Heart right ventricle (tissue), 16 donors: Measurements from ENCODE around the gene CRYBG1. TPM values are rescaled to one million over a fixed set of nuclear protein-coding genes. Genes with fewer than 3 reads are reported as not detected.

Source experiments
- ATAC-seq, 8 donors: fragments of 200-7000 bp; cut with Tn5 transposase; one replicate each; pipeline ENCODE4 v1.9.1; 2020; ENCODE audit warnings: mild to moderate bottlenecking in 8 of 8, moderate library complexity in 8 of 8, moderate number of reproducible peaks in 1 of 8
- DNase-seq, 2 donors: peaks; one replicate each; pipeline ENCODE4 v3.0.0-alpha.2; 2020
- H3K27ac ChIP-seq, 10 donors: fragments of 200-600 bp; sonication (generic) in 2 of 10; one replicate each; pipeline versions ENCODE4 v1.5.0 to v1.8.0; 2020 to 2022; ENCODE audit warnings: mild to moderate bottlenecking in 3 of 10
- H3K27me3 ChIP-seq, 7 donors: fragments of 200-600 bp; one replicate each; pipeline ENCODE4 v1.8.0; 2021 to 2022; ENCODE audit warnings: mild to moderate bottlenecking in 2 of 7
- H3K36me3 ChIP-seq, 9 donors: fragments of 200-600 bp; sonication (generic) in 1 of 9; one replicate each; pipeline versions ENCODE4 v1.5.0 to v1.8.0; 2020 to 2022; ENCODE audit warnings: mild to moderate bottlenecking in 2 of 9
- H3K4me1 ChIP-seq, 9 donors: fragments of 200-600 bp; sonication (generic) in 1 of 9; one replicate each; pipeline versions ENCODE4 v1.5.0 to v1.8.0; 2020 to 2022; ENCODE audit warnings: mild to moderate bottlenecking in 4 of 9
- H3K4me3 ChIP-seq, 10 donors: fragments of 200-600 bp; sonication (generic) in 2 of 10; one replicate each; pipeline versions ENCODE4 v1.5.0 to v1.8.0; 2020 to 2022; ENCODE audit warnings: mild to moderate bottlenecking in 7 of 10, moderate library complexity in 2 of 10
- H3K9me3 ChIP-seq, 11 donors: fragments of 200-600 bp in 10 of 11; sonication (generic) in 2 of 11; one replicate each; pipeline versions ENCODE4 v1.5.0 to v1.8.0; 2013 to 2022; ENCODE audit warnings: mild to moderate bottlenecking in 2 of 11, control low read depth in 1 of 11, moderate library complexity in 1 of 11
- CTCF ChIP-seq, 9 donors: fragments of 200-600 bp; sonication (generic) in 2 of 9; IDR thresholded peaks; one replicate each; pipeline versions ENCODE4 v1.5.0 to v1.8.0; 2021 to 2022; ENCODE audit warnings: antibody characterized with exemption in 9 of 9, mild to moderate bottlenecking in 5 of 9, moderate library complexity in 1 of 9
- WGBS, 2 donors: extraction: QIAGEN DNeasy Blood & Tissue Kit; methylation state at CpG; one replicate each; pipeline ENCODE4 v1.1.7; 2013; ENCODE audit warnings: inconsistent platforms in 1 of 2; 5-methylcytosine and 5-hydroxymethylcytosine counted together
- intact Hi-C, 10 donors: fragments of 100-400 bp; cut with DNase I; formaldehyde crosslinking; loops; one replicate each; pipeline versions ENCODE4 v1.11.1 to v1.14.2; 2022
- polyA plus RNA-seq, 2 donors: library from polyadenylated mRNA; stranded (reverse); fragments of 200-250 nt; gene quantifications; one replicate each; pipeline ENCODE4 v1.2.3, GENCODE V29; 2013
- total RNA-seq, 10 donors: library from RNA; stranded (reverse); fragmentation: NEBNext Ultra II Directional in 3 of 10; extraction: Animal tissue kit (Norgen Biotek cat#: 25700) in 3 of 10; gene quantifications; one replicate each; pipeline versions ENCODE4 v1.2.1 to v1.2.4, GENCODE V29; 2021 to 2023
- donor health status: Arrhythmogenic right ventricular cardiomyopathy.
- donor health status: ischemic (EF 13 %, LVEDD 7.1; RV severe dilation, severe dysfunction).
- donor health status: healthy with polysubstance abuse.
- donor health status: DM: no; HTN: yes; CAD: no.
- donor health status: DM: no; HTN: no; CAD: no.
- donor health status: ischemic (EF 25% LVEDD 6.9; RV normal size, moderate dysfunction).
- donor health status: ischemic (EF 25% LVEDD 5.7; RV mildly dilated, moderate dysfunction).
- donor health status: healthy.
- donor health status: DM: yes; HTN: yes; CAD: no.
- donor health status: Ischemic cardiomyopathy.
- donor health status: ischemic (EF 35%, LVEDD 5.7; RV mildly dilated, moderate dysfunction).
- donor health status: nonischemic (EF 11% LVEDD 7.7; RV severe dilation, severe dysfunction).
- donor health status: DM: yes; HTN: yes; CAD: no.
- donor health status: PGD.
- donor health status: ischemic (EF 29% LVEDD 5.4; RV normal size, mild dysfunction).
- donor health status: nonischemic (EF 23%, LVEDD 6.1; RV moderate dilation, normal function).

The CRYBG1 gene
- total and polyA plus RNA-seq, 12 donors: 0.64 to 9.4 (median 1.5) TPM

GRCh38 chr6:106522562-106523250 is 162.2 kb downstream of the CRYBG1 start:
- Histone ChIP-seq H3K9me3 (no peaks in the 10 kb centered on the region), H3K4me1 (peaks cover 0 to 83% (median 0%) of the 10 kb centered on the region in 9 donors), H3K27ac (peak overlapping the region in 1 of 10 donors; percentile 86), H3K4me3 (peak overlapping the region in 1 of 10 donors; percentile 46), H3K36me3 (peaks cover 0 to 9% (median 0%) of the 10 kb centered on the region in 9 donors), H3K27me3 (no peaks in the 10 kb centered on the region)
- TF ChIP-seq CTCF (IDR thresholded peaks at IDR 0.05): no peak
- WGBS, 2 donors: 85 to 90% methylated on average over 6 of the region's 6 CpGs
- intact Hi-C loops: no loop called here
- DNase-seq: no peak
- ATAC-seq: no peak

GRCh38 chr6:106525107-106525881 is 164.8 kb downstream of the CRYBG1 start:
- intact Hi-C loops: no loop called here
- no peak for TF ChIP-seq CTCF (IDR thresholded peaks at IDR 0.05)
- H3K36me3 ChIP-seq: peaks cover 0 to 35% (median 0%) of the 10 kb centered on the region in 9 donors
- H3K4me3 ChIP-seq: peak overlapping the region in 6 of 10 donors; percentile 20 to 44 (median 33)
- peak overlapping the region in 4 of 10 donors; percentile 25 to 60 (median 39) for H3K27ac ChIP-seq
- peaks cover 0 to 65% (median 0%) of the 10 kb centered on the region in 9 donors for H3K4me1 ChIP-seq
- DNase-seq (no peak), ATAC-seq (peak in 2 of 8 donors; percentile 35 to 58)
- no peaks in the 10 kb centered on the region for H3K27me3 ChIP-seq
- no peaks in the 10 kb centered on the region for H3K9me3 ChIP-seq
- WGBS, 2 donors: 34 to 39% methylated on average over 7 of the region's 7 CpGs

- TF ChIP-seq CTCF (IDR thresholded peaks at IDR 0.05): no peak
- ATAC-seq (no peak), DNase-seq (no peak)
- Histone ChIP-seq H3K9me3 (no peaks in the 10 kb centered on the region), H3K36me3 (peaks cover 0 to 40% (median 0%) of the 10 kb centered on the region in 9 donors), H3K4me1 (peaks cover 0 to 60% (median 0%) of the 10 kb centered on the region in 9 donors), H3K27ac (no peak overlapping the region), H3K27me3 (no peaks in the 10 kb centered on the region), H3K4me3 (no peak overlapping the region)
- WGBS, 2 donors: 69 to 75% methylated on average over 1 of the region's 1 CpG
- intact Hi-C loops: no loop called here
Observed at GRCh38 chr6:106525882-106526275, 165.4 kb downstream of the CRYBG1 start.

- Histone ChIP-seq H3K4me1 (peaks cover 0 to 48% (median 0%) of the 10 kb centered on the region in 9 donors), H3K27me3 (no peaks in the 10 kb centered on the region)
Observed at GRCh38 chr6:106527117-106527516, 166.6 kb downstream of the CRYBG1 start.

More at GRCh38 chr6:106527117-106527516, 166.6 kb downstream of the CRYBG1 start:
- H3K27ac ChIP-seq: no peak overlapping the region
- ATAC-seq: no peak
- no peak for TF ChIP-seq CTCF (IDR thresholded peaks at IDR 0.05)
- peaks cover 0 to 47% (median 0%) of the 10 kb centered on the region in 9 donors for H3K36me3 ChIP-seq
- no peaks in the 10 kb centered on the region for H3K9me3 ChIP-seq
- 85 to 88% methylated on average over 2 of the region's 2 CpGs for WGBS, 2 donors
- DNase-seq: no peak
- intact Hi-C loops: no loop called here
- H3K4me3 ChIP-seq: no peak overlapping the region
